CD4-positive, alpha-beta memory T cell (primary cell): ENCODE results near the gene LHFPL3. TPM values are rescaled to one million over a fixed set of nuclear protein-coding genes. Genes with fewer than 3 reads are reported as not detected.
A peak's percentile ranks its signal among the peaks of the same experiment; 100 is the strongest.

Experiments used
- CTCF ChIA-PET: fragments of 350-600 bp; sonication (Branson Sonifier 250); formaldehyde crosslinking; loops from one replicate; lab custom pipeline; 2021; ENCODE audit warnings: inconsistent platforms; ENCODE audit not compliant: partially characterized antibody; lab: Charles Lee
- POLR2A ChIA-PET: fragments of 350-600 bp; sonication (Branson Sonifier 250); formaldehyde crosslinking; loops from one replicate; lab custom pipeline; 2021; ENCODE audit not compliant: partially characterized antibody; lab: Charles Lee
- DNase-seq, 5 donors: peaks; one replicate each; pipeline versions ENCODE4 v3.0.0 to v3.0.0-alpha.2; 2020 to 2022; ENCODE audit warnings: mixed read lengths in 1 of 5
- H3K27ac ChIP-seq: one replicate; pipeline ENCODE4 v1.7.0; 2013; ENCODE audit warnings: low read depth, low read length
- H3K27me3 ChIP-seq: 2 replicates; pipeline ENCODE4 v1.7.0; 2013; ENCODE audit warnings: mild to moderate bottlenecking, low read length, moderate library complexity; ENCODE audit not compliant: insufficient read depth
- H3K36me3 ChIP-seq: 2 replicates; pipeline ENCODE4 v1.7.0; 2013; ENCODE audit warnings: mild to moderate bottlenecking, low read length, moderate library complexity; ENCODE audit not compliant: insufficient read depth
- H3K4me1 ChIP-seq: 2 replicates; pipeline ENCODE4 v1.7.0; 2013; ENCODE audit warnings: mild to moderate bottlenecking, low read length, moderate library complexity; ENCODE audit not compliant: insufficient read depth
- H3K4me3 ChIP-seq, 2 donors: one replicate each; pipeline ENCODE4 v1.7.0; 2013; ENCODE audit warnings: low read length in 2 of 2, mild to moderate bottlenecking in 1 of 2
- H3K9me3 ChIP-seq, 2 donors: one replicate each; pipeline ENCODE4 v1.7.0; 2013; ENCODE audit warnings: low read length in 2 of 2, control low read depth in 1 of 2; ENCODE audit not compliant: control insufficient read depth in 1 of 2
- H3K27ac Mint-ChIP-seq, 7 donors: one replicate each; pipeline ENCODE4 v1.8.0; 2020 to 2021; ENCODE audit warnings: mixed read lengths in 7 of 7, mild to moderate bottlenecking in 6 of 7, inconsistent platforms in 3 of 7, moderate library complexity in 3 of 7
- H3K27me3 Mint-ChIP-seq, 2 donors: one replicate each; pipeline ENCODE4 v1.8.0; 2020 to 2021; ENCODE audit warnings: mixed read lengths in 2 of 2
- H3K36me3 Mint-ChIP-seq, 2 donors: one replicate each; pipeline ENCODE4 v1.8.0; 2020 to 2021; ENCODE audit warnings: mixed read lengths in 2 of 2, inconsistent platforms in 1 of 2, mild to moderate bottlenecking in 1 of 2
- H3K4me1 Mint-ChIP-seq, 4 donors: one replicate each; pipeline ENCODE4 v1.8.0; 2020 to 2021; ENCODE audit warnings: mixed read lengths in 4 of 4, mild to moderate bottlenecking in 1 of 4
- H3K4me3 Mint-ChIP-seq, 8 donors: one replicate each; pipeline ENCODE4 v1.8.0; 2020 to 2021; ENCODE audit warnings: mixed read lengths in 8 of 8, mild to moderate bottlenecking in 7 of 8, moderate library complexity in 6 of 8, inconsistent platforms in 3 of 8
- H3K9me3 Mint-ChIP-seq, 8 donors: one replicate each; pipeline ENCODE4 v1.8.0; 2020 to 2021; ENCODE audit warnings: mixed read lengths in 8 of 8, mild to moderate bottlenecking in 5 of 8, inconsistent platforms in 3 of 8, moderate library complexity in 1 of 8
- intact Hi-C: fragments of 100-400 bp; cut with micrococcal nuclease; formaldehyde crosslinking; loops from one replicate; pipeline ENCODE4 v1.15.1; 2023
- polyA plus RNA-seq, 2 donors: library from polyadenylated mRNA; unstranded; fragments of 300-500 nt; fragmentation: Illumina TruSeq; gene quantifications; one replicate each; pipeline ENCODE4 v1.2.3, GENCODE V29; 2021
- total RNA-seq, 2 experiments: library from RNA; stranded (reverse); gene quantifications; one replicate each; pipeline ENCODE4 v1.2.3, GENCODE V29; 2021

Gene LHFPL3
- total and polyA plus RNA-seq, 4 experiments from 2014 or later = not detected

GRCh38 chr7:104955276-104955675, 626.9 kb downstream of the LHFPL3 start:
- intact Hi-C loops = no loop called here
- Histone ChIP-seq H3K4me3 (no peak overlapping the region), H3K9me3 (no peaks in the 10 kb centered on the region), H3K27me3 (no peaks in the 10 kb centered on the region), H3K27ac (no peak overlapping the region), H3K4me1 (peaks cover 13% of the 10 kb centered on the region), H3K36me3 (no peaks in the 10 kb centered on the region)
- no peaks in the 10 kb centered on the region for H3K27me3 Mint-ChIP-seq
- ChIA-PET CTCF (interaction anchor here (1.2 kb wide), 1 partner anchor 26 kb away, joined by 3 read pairs; no protein-coding TSS in a partner anchor), POLR2A (interaction anchor here (2.6 kb wide), 1 partner anchor 10 kb away, joined by 15 read pairs; no protein-coding TSS in a partner anchor)
- H3K36me3 Mint-ChIP-seq = peaks cover 0 to 5% of the 10 kb centered on the region in 2 donors
- H3K9me3 Mint-ChIP-seq = no peaks in the 10 kb centered on the region
- peaks cover 13 to 24% (median 15%) of the 10 kb centered on the region in 4 donors for H3K4me1 Mint-ChIP-seq
- H3K4me3 Mint-ChIP-seq = no peak overlapping the region
- peak overlapping the region; percentile 14 to 79 (median 35) for H3K27ac Mint-ChIP-seq
- DNase-seq = no peak

Other genes starting within 250 kb of the LHFPL3 start
- gene ORC5, start 120.6 kb upstream of the LHFPL3 start, total RNA-seq = 10 to 100 TPM; 26.4 to 31.2 TPM
- 10 to 100 TPM; 19.0 to 28.3 TPM for gene ORC5, start 120.6 kb upstream of the LHFPL3 start, polyA plus RNA-seq